AG09309 (cell line): Measurements from ENCODE around the gene KLHL11.

Experiments
- DNase-seq: peaks from one replicate; pipeline ENCODE4 v3.0.0-alpha.2; 2010; ENCODE audit warnings: low read depth
- H3K4me3 ChIP-seq: 2 replicates; pipeline ENCODE4 v1.5.1; 2011; ENCODE audit warnings: mild to moderate bottlenecking, low read depth, low read length, moderate library complexity; ENCODE audit not compliant: control insufficient read depth
- CTCF ChIP-seq: IDR thresholded peaks from 2 replicates; pipeline ENCODE4 v1.5.1; 2011; ENCODE audit warnings: mild to moderate bottlenecking, low read depth, low read length, inconsistent platforms; ENCODE audit not compliant: insufficient read depth, control insufficient read depth; ENCODE audit errors: missing control alignments

Gene KLHL11

GRCh38 chr17:41825175-41825845 is 39.9 kb downstream of the KLHL11 start:
- H3K4me3 ChIP-seq: no peak overlapping the region

GRCh38 chr17:41824086-41824485 is 41.1 kb downstream of the KLHL11 start:
- no peak for TF ChIP-seq CTCF
- no peak overlapping the region for H3K4me3 ChIP-seq
- DNase-seq: no peak

More at GRCh38 chr17:41825175-41825845, 39.9 kb downstream of the KLHL11 start:
- TF ChIP-seq CTCF: no peak
- no peak for DNase-seq

GRCh38 chr17:41823580-41823979 is 41.6 kb downstream of the KLHL11 start:
- H3K4me3 ChIP-seq: no peak overlapping the region
- DNase-seq: no peak
- TF ChIP-seq CTCF: no peak

GRCh38 chr17:41823141-41823524 is 42.1 kb downstream of the KLHL11 start:
- TF ChIP-seq CTCF: no peak
- no peak for DNase-seq
- H3K4me3 ChIP-seq: no peak overlapping the region

GRCh38 chr17:41822216-41823140 is 42.7 kb downstream of the KLHL11 start:
- DNase-seq: no peak
- no peak for TF ChIP-seq CTCF
- H3K4me3 ChIP-seq: no peak overlapping the region

- no peak overlapping the region for H3K4me3 ChIP-seq
- TF ChIP-seq CTCF: no peak
- no peak for DNase-seq
These were observed 43.4 kb downstream of the KLHL11 start for GRCh38 chr17:41821776-41822175.
